ENCODE measurements around the gene OSBPL3.

OSBPL3 gene

GRCh38 chr7:24755541-24756407 lies 224.2 kb downstream of the OSBPL3 start:
- no peak overlapping the region for H3K4me3 ChIP-seq (ENCODE audit: low read length)
- TF ChIP-seq, protein P1, sequence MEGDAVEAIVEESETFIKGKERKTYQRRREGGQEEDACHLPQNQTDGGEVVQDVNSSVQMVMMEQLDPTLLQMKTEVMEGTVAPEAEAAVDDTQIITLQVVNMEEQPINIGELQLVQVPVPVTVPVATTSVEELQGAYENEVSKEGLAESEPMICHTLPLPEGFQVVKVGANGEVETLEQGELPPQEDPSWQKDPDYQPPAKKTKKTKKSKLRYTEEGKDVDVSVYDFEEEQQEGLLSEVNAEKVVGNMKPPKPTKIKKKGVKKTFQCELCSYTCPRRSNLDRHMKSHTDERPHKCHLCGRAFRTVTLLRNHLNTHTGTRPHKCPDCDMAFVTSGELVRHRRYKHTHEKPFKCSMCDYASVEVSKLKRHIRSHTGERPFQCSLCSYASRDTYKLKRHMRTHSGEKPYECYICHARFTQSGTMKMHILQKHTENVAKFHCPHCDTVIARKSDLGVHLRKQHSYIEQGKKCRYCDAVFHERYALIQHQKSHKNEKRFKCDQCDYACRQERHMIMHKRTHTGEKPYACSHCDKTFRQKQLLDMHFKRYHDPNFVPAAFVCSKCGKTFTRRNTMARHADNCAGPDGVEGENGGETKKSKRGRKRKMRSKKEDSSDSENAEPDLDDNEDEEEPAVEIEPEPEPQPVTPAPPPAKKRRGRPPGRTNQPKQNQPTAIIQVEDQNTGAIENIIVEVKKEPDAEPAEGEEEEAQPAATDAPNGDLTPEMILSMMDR (conservative IDR thresholded peaks at IDR 0.05; ENCODE audit: low read depth, low read length): no peak
- DNase-seq (ENCODE audit: low read depth): no peak

GRCh38 chr7:24754906-24755506 lies 225.0 kb downstream of the OSBPL3 start:
- H3K4me3 ChIP-seq (ENCODE audit: low read length): no peak overlapping the region
- DNase-seq (ENCODE audit: low read depth): no peak
- TF ChIP-seq, protein P1 (conservative IDR thresholded peaks at IDR 0.05; ENCODE audit: low read depth, low read length): no peak

- TF ChIP-seq, protein P1 (conservative IDR thresholded peaks at IDR 0.05; ENCODE audit: low read depth, low read length): no peak
- no peak for DNase-seq (ENCODE audit: low read depth)
Measured at GRCh38 chr7:24752073-24752800, 227.7 kb downstream of the OSBPL3 start.

GRCh38 chr7:24751484-24751883 lies 228.5 kb downstream of the OSBPL3 start:
- TF ChIP-seq, protein P1 (conservative IDR thresholded peaks at IDR 0.05; ENCODE audit: low read depth, low read length): no peak
- no peak overlapping the region for H3K4me3 ChIP-seq (ENCODE audit: low read length)
- DNase-seq (ENCODE audit: low read depth): no peak

More at GRCh38 chr7:24752073-24752800, 227.7 kb downstream of the OSBPL3 start:
- no peak overlapping the region for H3K4me3 ChIP-seq (ENCODE audit: low read length)

- H3K4me3 ChIP-seq (ENCODE audit: low read length): no peak overlapping the region
- DNase-seq (ENCODE audit: low read depth): no peak
- TF ChIP-seq, protein P1 (conservative IDR thresholded peaks at IDR 0.05; ENCODE audit: low read depth, low read length): no peak
Measured at GRCh38 chr7:24750441-24751055, 229.4 kb downstream of the OSBPL3 start.

- DNase-seq (ENCODE audit: low read depth): no peak
- TF ChIP-seq, protein P1 (conservative IDR thresholded peaks at IDR 0.05; ENCODE audit: low read depth, low read length): no peak
- no peak overlapping the region for H3K4me3 ChIP-seq (ENCODE audit: low read length)
Measured at GRCh38 chr7:24748521-24748920, 231.5 kb downstream of the OSBPL3 start.

Data from retinal pigment epithelial cell (primary cell).